ENCODE measurements around the gene CEND1.

CEND1 gene

DNA sequence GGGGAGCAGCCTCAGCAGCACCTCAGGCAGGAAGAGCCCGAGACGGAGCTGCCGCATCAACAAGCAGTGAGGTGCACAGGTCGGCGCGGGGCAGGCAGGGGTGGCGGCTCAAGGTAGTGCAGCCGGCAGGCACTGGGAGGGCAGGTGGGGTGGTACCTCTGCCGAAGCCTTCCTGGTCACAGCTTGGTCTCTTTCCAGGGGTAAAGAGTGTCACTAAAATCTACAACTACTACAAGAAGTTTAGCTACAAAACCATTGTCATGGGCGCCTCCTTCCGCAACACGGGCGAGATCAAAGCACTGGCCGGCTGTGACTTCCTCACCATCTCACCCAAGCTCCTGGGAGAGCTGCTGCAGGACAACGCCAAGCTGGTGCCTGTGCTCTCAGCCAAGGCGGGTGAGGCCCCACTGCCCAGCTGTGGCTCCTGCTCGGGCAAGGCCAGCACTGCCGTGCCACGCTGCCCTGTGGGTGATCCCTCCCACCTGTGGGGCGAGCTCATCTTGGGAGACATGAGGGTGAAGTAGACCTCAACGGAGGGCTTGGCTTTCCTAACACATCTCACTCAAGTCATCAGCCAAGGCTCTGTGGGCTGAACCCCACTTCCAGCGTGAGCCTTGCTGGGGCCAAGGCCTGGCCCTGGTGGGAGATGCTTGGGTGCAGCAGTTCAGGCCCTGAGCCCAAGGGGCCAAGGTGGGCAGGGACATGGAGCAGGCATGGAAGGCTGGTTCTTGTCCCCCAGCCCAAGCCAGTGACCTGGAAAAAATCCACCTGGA is 26.2 kb downstream of the CEND1 start:
- Histone ChIP-seq H3K36me3 (ENCODE audit: control insufficient read depth in 2 of 2, insufficient read depth in 2 of 2, low read length in 2 of 2) (peaks cover 34 to 54% of the 10 kb centered on the region in 2 donors), H3K4me1 (ENCODE audit: control insufficient read depth in 2 of 2, insufficient read depth in 2 of 2, low read length in 2 of 2) (peaks cover 7 to 8% of the 10 kb centered on the region in 2 donors), H3K9ac (ENCODE audit: low read depth in 1 of 2, low read length in 2 of 2) (peak overlapping the region in 1 of 2 donors; percentile 12), H3K9me3 (ENCODE audit: control insufficient read depth in 2 of 2, low read length in 2 of 2) (no peaks in the 10 kb centered on the region), H3K4me3 (ENCODE audit: low read length in 2 of 2) (no peak overlapping the region), H3K27ac (ENCODE audit: low read depth in 2 of 2, low read length in 2 of 2) (peak overlapping the region in 1 of 2 donors; percentile 38), H3K27me3 (ENCODE audit: control insufficient read depth in 2 of 2, insufficient read depth in 2 of 2, low read length in 2 of 2) (no peaks in the 10 kb centered on the region)

DNA sequence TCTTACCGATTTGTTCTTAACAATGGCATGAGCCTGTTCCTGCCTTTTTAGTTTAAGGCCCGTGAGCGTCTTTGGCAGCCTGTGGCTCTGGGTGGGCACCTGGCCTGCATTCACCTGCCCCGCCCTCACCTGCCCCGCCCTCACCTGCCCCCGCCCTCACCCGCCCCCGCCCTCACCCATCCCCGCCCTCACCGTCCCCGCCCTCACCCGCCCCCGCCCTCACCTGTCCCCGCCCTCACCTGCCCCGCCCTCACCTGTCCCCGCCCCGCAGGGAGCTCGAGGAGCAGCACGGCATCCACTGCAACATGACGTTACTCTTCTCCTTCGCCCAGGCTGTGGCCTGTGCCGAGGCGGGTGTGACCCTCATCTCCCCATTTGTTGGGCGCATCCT is 26.8 kb downstream of the CEND1 start:
- Histone ChIP-seq H3K4me3 (ENCODE audit: low read length in 2 of 2) (no peak overlapping the region), H3K9me3 (ENCODE audit: control insufficient read depth in 2 of 2, low read length in 2 of 2) (no peaks in the 10 kb centered on the region), H3K36me3 (ENCODE audit: control insufficient read depth in 2 of 2, insufficient read depth in 2 of 2, low read length in 2 of 2) (peaks cover 34 to 55% of the 10 kb centered on the region in 2 donors), H3K27ac (ENCODE audit: low read depth in 2 of 2, low read length in 2 of 2) (peak overlapping the region; percentile 57 to 68), H3K4me1 (ENCODE audit: control insufficient read depth in 2 of 2, insufficient read depth in 2 of 2, low read length in 2 of 2) (peaks cover 7 to 8% of the 10 kb centered on the region in 2 donors), H3K9ac (ENCODE audit: low read depth in 1 of 2, low read length in 2 of 2) (peak overlapping the region in 1 of 2 donors; percentile 12), H3K27me3 (ENCODE audit: control insufficient read depth in 2 of 2, insufficient read depth in 2 of 2, low read length in 2 of 2) (no peaks in the 10 kb centered on the region)

DNA sequence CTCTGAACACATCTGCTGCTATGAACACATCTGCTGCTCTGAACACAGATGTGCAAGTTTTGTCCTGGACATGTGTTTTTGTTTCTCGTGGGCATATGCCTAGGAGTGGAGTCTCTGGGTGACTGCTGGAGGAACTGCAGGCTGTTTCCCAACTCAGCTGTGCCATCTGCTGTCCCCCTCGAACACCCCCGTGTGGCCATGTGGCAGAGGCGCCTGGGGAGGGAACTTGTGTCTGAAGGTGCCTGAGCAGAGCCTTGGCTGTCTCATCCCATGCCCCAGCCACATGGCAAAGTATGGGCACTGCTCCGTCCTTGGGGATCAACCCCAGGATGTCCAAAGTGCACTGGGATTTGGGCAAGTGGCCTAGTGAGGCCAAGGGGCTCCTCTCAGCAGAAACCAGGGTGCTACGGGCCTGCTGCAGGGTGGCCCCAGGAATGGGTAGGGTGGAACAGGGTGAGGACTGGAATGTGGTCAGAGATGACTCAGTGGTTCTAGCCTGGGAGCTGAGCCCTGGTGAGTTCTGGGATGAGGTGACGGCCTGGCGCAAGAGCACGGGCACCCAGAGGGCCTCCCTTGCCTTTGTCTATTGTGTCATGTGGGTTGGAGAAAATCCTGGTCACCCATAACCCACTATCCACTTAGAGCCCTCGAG is 27.3 kb downstream of the CEND1 start:
- Histone ChIP-seq H3K4me3 (ENCODE audit: low read length in 2 of 2) (no peak overlapping the region), H3K9me3 (ENCODE audit: control insufficient read depth in 2 of 2, low read length in 2 of 2) (no peaks in the 10 kb centered on the region), H3K36me3 (ENCODE audit: control insufficient read depth in 2 of 2, insufficient read depth in 2 of 2, low read length in 2 of 2) (peaks cover 36 to 56% of the 10 kb centered on the region in 2 donors), H3K9ac (ENCODE audit: low read depth in 1 of 2, low read length in 2 of 2) (no peak overlapping the region), H3K27ac (ENCODE audit: low read depth in 2 of 2, low read length in 2 of 2) (peak overlapping the region; percentile 57 to 68), H3K27me3 (ENCODE audit: control insufficient read depth in 2 of 2, insufficient read depth in 2 of 2, low read length in 2 of 2) (no peaks in the 10 kb centered on the region), H3K4me1 (ENCODE audit: control insufficient read depth in 2 of 2, insufficient read depth in 2 of 2, low read length in 2 of 2) (peaks cover 7 to 8% of the 10 kb centered on the region in 2 donors)

DNA sequence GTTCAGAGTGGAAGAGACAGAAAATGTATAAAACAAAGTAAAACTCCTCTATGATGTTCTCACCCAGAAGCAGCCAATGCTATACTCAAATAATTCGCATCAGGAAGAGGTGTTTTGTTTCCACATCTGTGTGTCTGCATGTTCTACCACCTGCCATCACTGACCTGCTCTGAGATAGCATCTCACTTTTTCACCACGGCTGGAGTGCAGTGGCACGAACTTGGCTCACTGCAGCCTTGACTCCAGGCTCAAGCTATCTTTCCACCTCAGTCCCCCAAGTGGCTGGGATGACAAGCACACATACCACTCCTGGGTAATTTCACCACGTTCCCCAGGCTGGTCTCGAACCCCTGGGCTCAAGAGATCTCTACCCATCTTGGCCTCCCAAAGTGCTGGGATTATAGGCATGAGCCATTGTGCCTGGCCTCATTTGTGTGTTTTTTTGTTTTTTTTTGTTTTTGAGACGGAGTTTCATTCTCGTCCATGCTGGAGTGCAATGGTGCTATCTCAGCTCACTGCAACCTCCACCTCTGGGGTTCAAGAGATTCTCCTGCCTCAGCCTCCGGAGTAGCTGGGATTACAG is 28.3 kb downstream of the CEND1 start:
- H3K4me3 ChIP-seq (ENCODE audit: low read length in 2 of 2), result no peak overlapping the region
- no peaks in the 10 kb centered on the region for H3K9me3 ChIP-seq (ENCODE audit: control insufficient read depth in 2 of 2, low read length in 2 of 2)
- H3K36me3 ChIP-seq (ENCODE audit: control insufficient read depth in 2 of 2, insufficient read depth in 2 of 2, low read length in 2 of 2), result peaks cover 38 to 54% of the 10 kb centered on the region in 2 donors
- no peaks in the 10 kb centered on the region for H3K27me3 ChIP-seq (ENCODE audit: control insufficient read depth in 2 of 2, insufficient read depth in 2 of 2, low read length in 2 of 2)
- H3K4me1 ChIP-seq (ENCODE audit: control insufficient read depth in 2 of 2, insufficient read depth in 2 of 2, low read length in 2 of 2), result peaks cover 7 to 8% of the 10 kb centered on the region in 2 donors
- no peak overlapping the region for H3K27ac ChIP-seq (ENCODE audit: low read depth in 2 of 2, low read length in 2 of 2)
- H3K9ac ChIP-seq (ENCODE audit: low read depth in 1 of 2, low read length in 2 of 2), result no peak overlapping the region

DNA sequence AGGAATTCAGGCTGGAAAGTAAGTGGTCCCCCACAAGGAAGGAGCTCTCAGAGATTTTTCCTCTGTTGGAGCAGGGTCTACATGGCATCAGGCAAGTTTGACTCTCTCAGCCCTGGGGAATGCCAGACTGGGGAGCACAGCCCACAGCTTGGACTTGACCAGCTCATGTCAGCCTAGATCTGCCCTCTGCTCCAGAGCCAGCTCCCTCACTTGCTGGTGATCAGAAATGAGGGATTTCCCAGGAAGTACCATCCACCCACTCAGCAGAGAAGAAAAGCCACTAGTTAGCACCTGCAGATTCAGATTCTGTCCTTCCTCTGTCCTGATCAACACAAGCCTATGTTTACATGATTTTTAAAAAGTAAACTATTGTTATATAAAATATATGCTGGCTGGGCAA is 29.7 kb downstream of the CEND1 start:
- Histone ChIP-seq H3K4me1 (ENCODE audit: control insufficient read depth in 2 of 2, insufficient read depth in 2 of 2, low read length in 2 of 2) (peaks cover 7 to 8% of the 10 kb centered on the region in 2 donors), H3K9me3 (ENCODE audit: control insufficient read depth in 2 of 2, low read length in 2 of 2) (no peaks in the 10 kb centered on the region), H3K27ac (ENCODE audit: low read depth in 2 of 2, low read length in 2 of 2) (no peak overlapping the region), H3K36me3 (ENCODE audit: control insufficient read depth in 2 of 2, insufficient read depth in 2 of 2, low read length in 2 of 2) (peaks cover 31 to 51% of the 10 kb centered on the region in 2 donors), H3K9ac (ENCODE audit: low read depth in 1 of 2, low read length in 2 of 2) (no peak overlapping the region), H3K4me3 (ENCODE audit: low read length in 2 of 2) (no peak overlapping the region), H3K27me3 (ENCODE audit: control insufficient read depth in 2 of 2, insufficient read depth in 2 of 2, low read length in 2 of 2) (no peaks in the 10 kb centered on the region)

DNA sequence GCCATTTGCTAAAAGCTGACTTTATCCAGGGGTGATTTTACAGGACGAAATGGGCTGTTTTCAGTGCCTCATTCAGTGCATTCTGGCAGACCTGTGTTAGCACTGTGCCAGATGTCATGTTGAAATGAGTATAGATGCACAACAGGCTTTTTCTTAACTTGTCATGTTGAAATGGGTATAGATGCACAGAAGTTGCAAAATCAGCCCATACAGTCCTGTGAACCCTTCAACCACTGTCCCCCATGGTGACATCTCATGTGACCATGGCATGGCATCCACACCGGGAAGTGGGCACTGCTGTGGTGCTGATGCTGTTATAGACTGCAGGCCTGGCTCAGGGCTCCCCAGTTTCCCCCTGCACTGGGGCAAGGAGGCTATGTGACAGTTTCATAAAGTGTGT is 40.2 kb downstream of the CEND1 start:
- no peaks in the 10 kb centered on the region for H3K9me3 ChIP-seq (ENCODE audit: control insufficient read depth in 2 of 2, low read length in 2 of 2)
- peaks cover 10 to 16% of the 10 kb centered on the region in 2 donors for H3K4me1 ChIP-seq (ENCODE audit: control insufficient read depth in 2 of 2, insufficient read depth in 2 of 2, low read length in 2 of 2)
- no peak overlapping the region for H3K27ac ChIP-seq (ENCODE audit: low read depth in 2 of 2, low read length in 2 of 2)
- peaks cover 0 to 3% of the 10 kb centered on the region in 2 donors for H3K36me3 ChIP-seq (ENCODE audit: control insufficient read depth in 2 of 2, insufficient read depth in 2 of 2, low read length in 2 of 2)
- H3K9ac ChIP-seq (ENCODE audit: low read depth in 1 of 2, low read length in 2 of 2), result peak overlapping the region in 1 of 2 donors; percentile 18
- H3K27me3 ChIP-seq (ENCODE audit: control insufficient read depth in 2 of 2, insufficient read depth in 2 of 2, low read length in 2 of 2), result no peaks in the 10 kb centered on the region
- H3K4me3 ChIP-seq (ENCODE audit: low read length in 2 of 2), result no peak overlapping the region

DNA sequence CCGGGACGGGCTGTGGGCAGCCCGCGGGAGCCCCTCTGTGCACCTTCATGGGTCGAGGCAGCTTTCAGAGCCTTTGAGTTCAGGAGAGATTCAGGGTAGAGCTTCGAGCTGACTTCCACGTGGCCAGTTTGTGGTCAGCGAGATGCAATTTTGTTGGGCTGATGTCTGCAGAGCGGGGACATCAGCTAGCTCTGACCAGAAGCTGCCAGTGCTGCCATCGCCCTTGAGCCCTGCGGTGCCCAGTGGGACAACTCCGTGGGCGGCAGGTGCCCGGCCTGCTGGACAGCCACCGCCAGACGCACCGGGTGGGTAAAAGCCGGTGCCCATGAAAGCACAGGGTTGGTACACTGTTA is 41.9 kb downstream of the CEND1 start:
- Histone ChIP-seq H3K9ac (ENCODE audit: low read depth in 1 of 2, low read length in 2 of 2) (peak overlapping the region; percentile 72 to 89), H3K4me1 (ENCODE audit: control insufficient read depth in 2 of 2, insufficient read depth in 2 of 2, low read length in 2 of 2) (peaks cover 10 to 16% of the 10 kb centered on the region in 2 donors), H3K36me3 (ENCODE audit: control insufficient read depth in 2 of 2, insufficient read depth in 2 of 2, low read length in 2 of 2) (peaks cover 0 to 3% of the 10 kb centered on the region in 2 donors), H3K27me3 (ENCODE audit: control insufficient read depth in 2 of 2, insufficient read depth in 2 of 2, low read length in 2 of 2) (no peaks in the 10 kb centered on the region), H3K9me3 (ENCODE audit: control insufficient read depth in 2 of 2, low read length in 2 of 2) (no peaks in the 10 kb centered on the region), H3K4me3 (ENCODE audit: low read length in 2 of 2) (peak overlapping the region; percentile 77 to 81), H3K27ac (ENCODE audit: low read depth in 2 of 2, low read length in 2 of 2) (peak overlapping the region; percentile 58 to 67)

DNA sequence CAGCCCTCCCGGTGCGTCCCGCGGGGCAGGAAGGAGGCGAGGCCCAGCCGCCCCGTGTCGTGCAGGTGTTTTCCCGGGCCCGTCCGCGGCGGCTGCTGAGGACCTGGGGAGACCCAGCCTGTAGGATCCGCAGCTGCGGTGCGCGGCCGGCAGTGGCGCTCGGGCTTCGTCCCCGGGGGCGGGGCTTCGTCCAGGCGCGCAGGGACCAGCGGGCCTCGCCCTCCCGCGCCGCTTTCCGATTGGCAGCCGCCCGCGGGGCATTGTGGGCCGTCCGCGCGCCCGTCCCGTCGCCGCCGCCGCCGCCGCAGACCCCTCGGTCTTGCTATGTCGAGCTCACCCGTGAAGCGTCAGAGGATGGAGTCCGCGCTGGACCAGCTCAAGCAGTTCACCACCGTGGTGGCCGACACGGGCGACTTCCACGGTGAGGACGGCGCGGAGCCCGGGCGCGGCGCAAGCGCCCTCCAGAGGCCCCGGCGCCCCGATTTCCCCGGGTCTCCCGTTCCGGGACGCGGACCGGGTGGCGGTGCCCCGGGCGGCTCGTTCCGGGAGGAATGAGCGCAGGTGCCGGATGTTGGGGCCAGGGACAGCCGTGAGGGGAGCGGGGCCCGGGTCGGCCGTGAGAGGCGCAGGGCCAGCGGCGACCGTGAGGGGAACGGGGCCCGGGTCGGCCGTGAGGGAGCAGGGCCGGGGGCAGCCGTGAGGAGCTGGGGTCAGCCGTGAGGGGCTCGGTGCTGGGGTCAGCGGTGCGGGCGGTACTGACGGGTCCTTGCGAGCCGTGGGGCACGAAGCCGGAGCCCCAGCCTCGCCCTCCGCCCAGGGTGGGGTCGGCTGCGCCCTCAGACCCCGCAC is 42.5 kb downstream of the CEND1 start, which contains the start of gene TALDO1:
TSS of gene TALDO1 (plus strand) at position 307 of the 849 bp plus-strand sequence. CDS start at position 325, 18 bp downstream.
- Histone ChIP-seq H3K4me1 (ENCODE audit: control insufficient read depth in 2 of 2, insufficient read depth in 2 of 2, low read length in 2 of 2) (peaks cover 10 to 16% of the 10 kb centered on the region in 2 donors), H3K27ac (ENCODE audit: low read depth in 2 of 2, low read length in 2 of 2) (peak within 1 kb of the TSS; percentile 58 to 75), H3K27me3 (ENCODE audit: control insufficient read depth in 2 of 2, insufficient read depth in 2 of 2, low read length in 2 of 2) (no peaks in the 10 kb centered on the region), H3K36me3 (ENCODE audit: control insufficient read depth in 2 of 2, insufficient read depth in 2 of 2, low read length in 2 of 2) (no peaks in the 10 kb centered on the region), H3K9ac (ENCODE audit: low read depth in 1 of 2, low read length in 2 of 2) (peak within 1 kb of the TSS; percentile 72 to 89), H3K9me3 (ENCODE audit: control insufficient read depth in 2 of 2, low read length in 2 of 2) (no peaks in the 10 kb centered on the region), H3K4me3 (ENCODE audit: low read length in 2 of 2) (peak within 1 kb of the TSS; percentile 77 to 81)

DNA sequence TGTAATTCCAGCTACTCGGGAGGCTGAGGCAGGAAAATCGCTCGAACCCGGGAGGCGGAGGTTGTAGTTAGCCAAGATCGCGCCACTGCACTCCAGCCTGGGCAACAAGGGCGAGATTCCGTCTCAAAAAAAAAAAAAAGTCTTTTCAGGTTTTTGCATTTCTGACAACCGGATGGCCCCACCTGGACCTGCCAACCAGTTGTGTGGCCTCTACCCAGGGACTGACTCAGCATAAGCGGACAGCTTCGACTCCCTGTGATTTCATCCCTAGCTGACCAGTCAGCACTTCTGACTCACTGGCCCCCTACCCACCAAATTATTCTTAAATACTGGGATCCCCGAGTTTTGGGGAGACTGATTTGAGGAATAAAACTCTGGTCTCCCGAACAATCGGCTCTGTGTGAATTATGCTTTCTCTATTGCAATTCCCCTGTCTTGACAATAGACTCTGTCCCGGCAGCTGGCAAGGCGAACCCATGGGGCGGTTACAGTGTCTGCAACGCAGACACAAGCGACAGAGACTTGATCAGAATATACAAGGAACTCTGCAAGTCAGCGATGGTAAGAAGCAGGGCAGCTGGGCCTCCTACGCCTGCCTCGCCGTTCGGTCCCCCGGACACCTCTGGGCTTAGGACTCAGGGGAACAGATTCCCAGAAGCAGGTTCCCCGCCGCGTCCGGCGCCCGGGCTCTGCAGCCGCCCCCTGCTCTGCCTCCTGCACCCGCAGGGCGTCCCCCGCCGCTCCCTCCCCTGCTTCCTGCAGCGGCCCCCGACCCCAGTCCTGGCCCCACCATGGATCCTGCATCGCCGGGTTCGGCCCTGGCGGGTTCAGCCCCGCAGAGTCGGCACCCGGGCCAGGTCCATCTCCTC is 43.4 kb downstream of the CEND1 start:
- Histone ChIP-seq H3K4me1 (ENCODE audit: control insufficient read depth in 2 of 2, insufficient read depth in 2 of 2, low read length in 2 of 2) (peaks cover 10 to 16% of the 10 kb centered on the region in 2 donors), H3K27ac (ENCODE audit: low read depth in 2 of 2, low read length in 2 of 2) (peak overlapping the region in 1 of 2 donors; percentile 75), H3K27me3 (ENCODE audit: control insufficient read depth in 2 of 2, insufficient read depth in 2 of 2, low read length in 2 of 2) (no peaks in the 10 kb centered on the region), H3K9ac (ENCODE audit: low read depth in 1 of 2, low read length in 2 of 2) (peak overlapping the region; percentile 63 to 89), H3K4me3 (ENCODE audit: low read length in 2 of 2) (peak overlapping the region; percentile 66 to 81), H3K36me3 (ENCODE audit: control insufficient read depth in 2 of 2, insufficient read depth in 2 of 2, low read length in 2 of 2) (no peaks in the 10 kb centered on the region), H3K9me3 (ENCODE audit: control insufficient read depth in 2 of 2, low read length in 2 of 2) (no peaks in the 10 kb centered on the region)

All from mucosa of rectum (tissue), 2 donors.